GM12874 (cell line): ENCODE measurements around the gene FRMD4B.

Experiments used
- CTCF ChIP-seq: IDR thresholded peaks from 2 replicates; pipeline ENCODE4 v1.5.1; 2011; ENCODE audit warnings: low read depth, mild to moderate bottlenecking, control low read depth, low read length, moderate library complexity; ENCODE audit not compliant: insufficient read depth

The FRMD4B gene

GRCh38 chr3:69276884-69277283, 109.0 kb downstream of the FRMD4B start:
- no peak for TF ChIP-seq CTCF

GRCh38 chr3:69273896-69274295, 112.0 kb downstream of the FRMD4B start:
- no peak for TF ChIP-seq CTCF

GRCh38 chr3:69272556-69272955, 113.3 kb downstream of the FRMD4B start:
- TF ChIP-seq CTCF = no peak

- TF ChIP-seq CTCF = no peak
These were observed 114.8 kb downstream of the FRMD4B start for GRCh38 chr3:69271098-69271497.

DNA sequence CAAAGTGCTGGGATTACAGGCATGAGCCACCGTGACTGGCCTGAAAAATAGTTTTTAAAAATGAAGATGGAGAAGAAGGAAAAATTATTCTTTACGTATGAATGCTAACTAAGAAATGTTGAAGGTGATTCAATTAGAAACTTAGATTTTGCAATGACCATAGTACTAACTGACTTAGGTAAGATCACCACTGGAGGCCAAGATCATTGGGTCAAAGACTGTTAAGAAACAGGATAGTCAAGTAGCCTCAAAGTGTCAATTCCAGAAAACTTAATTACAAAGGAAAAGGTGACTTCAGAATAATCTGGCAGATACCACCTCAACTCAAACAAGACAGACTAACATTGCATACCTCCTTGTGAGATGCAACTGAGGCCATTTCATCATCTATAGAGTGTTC, 119.3 kb downstream of the FRMD4B start:
- TF ChIP-seq CTCF = no peak

DNA sequence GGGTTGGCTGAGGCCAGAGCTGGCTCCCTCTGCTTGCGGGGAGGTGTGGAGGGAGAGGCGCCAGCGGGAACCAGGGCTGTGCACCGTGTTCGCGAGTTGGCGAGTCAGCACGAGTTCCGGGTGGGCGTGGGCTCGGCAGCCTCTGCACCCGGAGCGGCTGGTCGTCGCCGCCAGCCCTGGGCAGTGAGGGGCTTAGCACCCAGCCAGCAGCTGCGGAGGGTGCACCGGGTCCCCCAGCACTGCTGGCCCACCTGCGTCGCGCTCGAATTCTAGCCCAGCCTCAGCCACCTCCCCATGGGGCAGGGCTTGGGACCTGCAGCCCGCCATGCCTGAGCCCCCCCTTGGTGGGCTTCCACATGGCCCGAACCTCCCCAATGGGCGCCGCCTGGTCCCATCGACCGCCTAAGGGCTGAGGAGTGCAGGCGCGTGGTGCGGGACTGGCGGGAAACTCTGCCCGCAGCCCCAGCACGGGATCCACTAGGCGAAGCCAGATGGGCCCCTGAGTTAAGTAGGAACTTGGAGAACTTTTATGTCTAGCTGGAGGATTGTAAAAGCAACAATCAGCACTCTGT, 125.6 kb downstream of the FRMD4B start:
- TF ChIP-seq CTCF = no peak

DNA sequence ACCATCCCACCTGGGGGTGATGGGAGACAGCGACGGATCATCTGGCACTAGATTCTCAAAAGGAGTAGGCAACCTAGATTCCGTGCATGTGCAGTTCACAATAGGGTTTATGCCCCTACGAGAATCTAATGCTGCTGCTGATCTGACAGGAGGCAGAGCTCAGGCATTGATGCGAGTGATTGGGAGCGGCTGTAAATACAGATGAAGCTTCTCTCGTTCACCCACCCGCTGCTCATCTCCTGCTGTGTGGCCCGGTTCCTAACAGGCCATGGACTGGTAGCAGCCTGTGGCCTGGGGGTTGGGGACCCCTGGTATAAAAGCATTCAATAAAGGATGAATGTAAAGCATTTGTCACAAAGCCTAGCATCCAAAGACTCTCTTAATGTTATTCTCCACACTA, 126.8 kb downstream of the FRMD4B start:
- no peak for TF ChIP-seq CTCF

GRCh38 chr3:69255928-69256327, 130.0 kb downstream of the FRMD4B start:
- TF ChIP-seq CTCF = no peak
